HepG2 (cell line): ENCODE data around the gene SLC38A2. TPM values are rescaled to one million over a fixed set of nuclear protein-coding genes. Genes with fewer than 3 reads are reported as not detected.
A peak's percentile ranks its signal among the peaks of the same experiment; 100 is the strongest.

Experiments
- CEBPB ChIP-seq: IDR thresholded peaks from 2 replicates; pipeline ENCODE4 v1.6.1; 2011; ENCODE audit warnings: low read depth, low read length, improper control_type of control experiment, borderline replicate concordance
- ISX ChIP-seq: sonication (generic); formaldehyde crosslinking; conservative IDR thresholded peaks from 2 replicates; pipeline ENCODE4 v1.5.0; 2020; ENCODE audit warnings: missing genetic modification reagents
- KIAA2018 ChIP-seq: sonication (generic); formaldehyde crosslinking; IDR thresholded peaks from 2 replicates; pipeline ENCODE4 v1.5.0; 2020; ENCODE audit warnings: mild to moderate bottlenecking, missing genetic modification reagents, borderline replicate concordance
- MTA3 ChIP-seq: sonication (generic); formaldehyde crosslinking; IDR thresholded peaks from 2 replicates; pipeline ENCODE4 v1.4.0; 2020; ENCODE audit warnings: missing genetic modification reagents
- NFAT5 ChIP-seq: sonication (generic); formaldehyde crosslinking; IDR thresholded peaks from 2 replicates; pipeline ENCODE4 v1.4.0; 2020; ENCODE audit warnings: missing genetic modification reagents
- SKIL ChIP-seq: sonication (generic); formaldehyde crosslinking; IDR thresholded peaks from 2 replicates; pipeline ENCODE4 v1.8.0; 2022; ENCODE audit warnings: missing genetic modification reagents, mild to moderate bottlenecking, moderate library complexity, borderline replicate concordance
- SP140L ChIP-seq: sonication (generic); formaldehyde crosslinking; IDR thresholded peaks from 2 replicates; pipeline ENCODE4 v1.4.0; 2020; ENCODE audit warnings: missing genetic modification reagents, borderline replicate concordance
- ZNF275 ChIP-seq: sonication (generic); formaldehyde crosslinking; IDR thresholded peaks from 2 replicates; pipeline ENCODE4 v1.8.0; 2022; ENCODE audit warnings: missing genetic modification reagents, mild to moderate bottlenecking, inconsistent platforms, borderline replicate concordance
- ZNF543 ChIP-seq: sonication (generic); formaldehyde crosslinking; IDR thresholded peaks from 2 replicates; pipeline ENCODE4 v1.4.0; 2020; ENCODE audit warnings: mild to moderate bottlenecking, missing genetic modification reagents
- ZZZ3 ChIP-seq: sonication (generic); formaldehyde crosslinking; IDR thresholded peaks from 2 replicates; pipeline ENCODE4 v1.4.0; 2020; ENCODE audit warnings: missing genetic modification reagents, mild to moderate bottlenecking, borderline replicate concordance
- polyA plus RNA-seq, 8 experiments: library from polyadenylated mRNA; depleted of rRNA in 3 of 8; stranded (reverse) in 7 of 8; unstranded in 1 of 8; fragments of >200 nt; fragmentation: Illumina TruSeq in 4 of 8; extraction: Trizol in 4 of 8; gene quantifications; 2 replicates each; pipeline versions ENCODE4 v1.2.1 to v1.2.3, GENCODE V29; 2011 to 2016; ENCODE audit warnings: low read depth in 4 of 8, missing spikeins in 1 of 8, mixed read lengths in 1 of 8; ENCODE audit not compliant: insufficient read depth in 1 of 8
- total RNA-seq, 5 experiments: library from RNA; depleted of rRNA; stranded (reverse); fragments of >200 nt; fragmentation: Illumina TruSeq; extraction: Trizol; gene quantifications; 2 replicates each; pipeline ENCODE4 v1.2.3, GENCODE V29; 2016; ENCODE audit warnings: low read depth in 1 of 5

Gene SLC38A2
- total and polyA plus RNA-seq, 2 of the 13 experiments (the other 11 are each of a cell fraction or from before 2014, with no cell fraction given) = 368 to 880 TPM

GRCh38 chr12:46371718-46372543 lies 642 bp downstream of the SLC38A2 start (continued):
- TF ChIP-seq KIAA2018 (CRISPR knock-in tag) (no peak), MTA3 (no peak), SP140L (CRISPR knock-in tag) (no peak), SKIL (CRISPR knock-in tag) (0 out of 2 replicates have a peak, but pooled peaks have one; percentile 48), ZNF275 (CRISPR knock-in tag) (no peak), ZNF543 (CRISPR knock-in tag) (peak; percentile 18; the same call in 1 of the 2 replicates), NFAT5 (no peak), ZZZ3 (no peak), ISX (no peak), CEBPB (peak; percentile 69; the same call in 1 of the 2 replicates)
